DND-41 (cell line): ENCODE data around the gene AKR1A1.

Experiments used
- ATAC-seq: fragments of 200-7000 bp; cut with Tn5 transposase; 3 replicates; pipeline ENCODE4 v1.9.1; 2021; ENCODE audit warnings: low read depth; ENCODE audit not compliant: insufficient read depth
- DNase-seq: peaks from one replicate; pipeline ENCODE4 v3.0.0-alpha.2; 2020
- H2AFZ ChIP-seq: 2 replicates; pipeline ENCODE4 v1.6.0; 2012; ENCODE audit warnings: low read depth, low read length
- H3K27ac ChIP-seq: 2 replicates; pipeline ENCODE4 v1.5.1; 2012; ENCODE audit warnings: low read length, inconsistent platforms
- H3K27me3 ChIP-seq: fragments of 200-600 bp; sonication (generic); 2 replicates; pipeline ENCODE4 v1.6.0; 2012; ENCODE audit warnings: low read length, mild to moderate bottlenecking, inconsistent platforms; ENCODE audit not compliant: insufficient read depth, poor library complexity
- H3K36me3 ChIP-seq: 2 replicates; pipeline ENCODE4 v1.5.1; 2012; ENCODE audit warnings: low read length, inconsistent platforms; ENCODE audit not compliant: insufficient read depth
- H3K4me1 ChIP-seq: 2 replicates; pipeline ENCODE4 v1.5.1; 2012; ENCODE audit warnings: mild to moderate bottlenecking, low read length; ENCODE audit not compliant: insufficient read depth
- H3K4me2 ChIP-seq: 2 replicates; pipeline ENCODE4 v1.6.0; 2012; ENCODE audit warnings: mild to moderate bottlenecking, moderate library complexity, low read length, inconsistent platforms; ENCODE audit not compliant: insufficient read depth
- H3K4me3 ChIP-seq, 2 experiments: fragments of 200-600 bp in 1 of 2; shearing (Covaris generic) in 1 of 2; 2 replicates each; pipeline ENCODE4 v1.5.1; 2012 to 2016; ENCODE audit warnings: inconsistent platforms in 2 of 2, low read length in 2 of 2, mild to moderate bottlenecking in 2 of 2, low read depth in 1 of 2, moderate library complexity in 1 of 2
- H3K79me2 ChIP-seq: 2 replicates; pipeline ENCODE4 v1.6.0; 2012; ENCODE audit warnings: low read length, inconsistent platforms; ENCODE audit not compliant: insufficient read depth
- H3K9ac ChIP-seq: 2 replicates; pipeline ENCODE4 v1.6.0; 2012; ENCODE audit warnings: low read depth, mild to moderate bottlenecking, inconsistent platforms, low read length, moderate library complexity
- H3K9me3 ChIP-seq: 2 replicates; pipeline ENCODE4 v1.5.1; 2012; ENCODE audit warnings: low read length, moderate library complexity, mild to moderate bottlenecking, inconsistent platforms; ENCODE audit not compliant: insufficient read depth, severe bottlenecking
- H4K20me1 ChIP-seq: 2 replicates; pipeline ENCODE4 v1.6.0; 2012; ENCODE audit warnings: low read length; ENCODE audit not compliant: insufficient read depth
- EZH2 ChIP-seq: IDR thresholded peaks from 3 replicates; pipeline ENCODE4 v1.6.1; 2012; ENCODE audit warnings: borderline replicate concordance, low read depth, mild to moderate bottlenecking, moderate library complexity, low read length, inconsistent platforms; ENCODE audit not compliant: severe bottlenecking
- TF ChIP-seq, protein P1 (sequence below): IDR thresholded peaks from 2 replicates; pipeline ENCODE4 v1.5.1; 2012; ENCODE audit warnings: borderline replicate concordance, low read length, moderate library complexity, mild to moderate bottlenecking; ENCODE audit not compliant: poor library complexity, severe bottlenecking; ENCODE audit errors: extremely low read depth

Gene AKR1A1

DNA sequence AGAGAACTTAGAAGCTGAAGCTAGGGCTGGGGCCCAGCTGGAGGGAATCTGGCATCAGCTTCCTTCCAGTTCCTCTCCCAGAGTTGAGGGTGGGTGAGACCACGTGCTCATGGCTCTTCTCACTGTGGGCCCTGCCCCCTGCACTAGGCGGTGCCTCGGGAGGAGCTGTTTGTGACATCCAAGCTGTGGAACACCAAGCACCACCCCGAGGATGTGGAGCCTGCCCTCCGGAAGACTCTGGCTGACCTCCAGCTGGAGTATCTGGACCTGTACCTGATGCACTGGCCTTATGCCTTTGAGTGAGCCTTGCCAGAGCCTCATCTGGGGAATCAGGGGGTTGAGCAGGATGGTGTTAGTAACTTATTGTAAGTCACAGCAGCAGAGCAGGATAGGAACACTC is 16.1 kb downstream of the AKR1A1 start:
- no peak for TF ChIP-seq EZH2
- TF ChIP-seq, protein P1, sequence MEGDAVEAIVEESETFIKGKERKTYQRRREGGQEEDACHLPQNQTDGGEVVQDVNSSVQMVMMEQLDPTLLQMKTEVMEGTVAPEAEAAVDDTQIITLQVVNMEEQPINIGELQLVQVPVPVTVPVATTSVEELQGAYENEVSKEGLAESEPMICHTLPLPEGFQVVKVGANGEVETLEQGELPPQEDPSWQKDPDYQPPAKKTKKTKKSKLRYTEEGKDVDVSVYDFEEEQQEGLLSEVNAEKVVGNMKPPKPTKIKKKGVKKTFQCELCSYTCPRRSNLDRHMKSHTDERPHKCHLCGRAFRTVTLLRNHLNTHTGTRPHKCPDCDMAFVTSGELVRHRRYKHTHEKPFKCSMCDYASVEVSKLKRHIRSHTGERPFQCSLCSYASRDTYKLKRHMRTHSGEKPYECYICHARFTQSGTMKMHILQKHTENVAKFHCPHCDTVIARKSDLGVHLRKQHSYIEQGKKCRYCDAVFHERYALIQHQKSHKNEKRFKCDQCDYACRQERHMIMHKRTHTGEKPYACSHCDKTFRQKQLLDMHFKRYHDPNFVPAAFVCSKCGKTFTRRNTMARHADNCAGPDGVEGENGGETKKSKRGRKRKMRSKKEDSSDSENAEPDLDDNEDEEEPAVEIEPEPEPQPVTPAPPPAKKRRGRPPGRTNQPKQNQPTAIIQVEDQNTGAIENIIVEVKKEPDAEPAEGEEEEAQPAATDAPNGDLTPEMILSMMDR, result no peak
- Histone ChIP-seq H2AFZ (no peak overlapping the region), H3K27me3 (no peaks in the 10 kb centered on the region), H3K27ac (no peak overlapping the region), H3K4me2 (no peak overlapping the region), H4K20me1 (peaks cover 2% of the 10 kb centered on the region; the same call in 1 of the 2 replicates), H3K36me3 (peaks cover 75% of the 10 kb centered on the region), H3K9ac (no peak overlapping the region), H3K79me2 (peaks cover 3% of the 10 kb centered on the region; the same call in 1 of the 2 replicates), H3K4me3 (no peak overlapping the region), H3K4me1 (no peaks in the 10 kb centered on the region), H3K9me3 (no peaks in the 10 kb centered on the region)
- ATAC-seq, result no peak
- DNase-seq, result no peak

DNA sequence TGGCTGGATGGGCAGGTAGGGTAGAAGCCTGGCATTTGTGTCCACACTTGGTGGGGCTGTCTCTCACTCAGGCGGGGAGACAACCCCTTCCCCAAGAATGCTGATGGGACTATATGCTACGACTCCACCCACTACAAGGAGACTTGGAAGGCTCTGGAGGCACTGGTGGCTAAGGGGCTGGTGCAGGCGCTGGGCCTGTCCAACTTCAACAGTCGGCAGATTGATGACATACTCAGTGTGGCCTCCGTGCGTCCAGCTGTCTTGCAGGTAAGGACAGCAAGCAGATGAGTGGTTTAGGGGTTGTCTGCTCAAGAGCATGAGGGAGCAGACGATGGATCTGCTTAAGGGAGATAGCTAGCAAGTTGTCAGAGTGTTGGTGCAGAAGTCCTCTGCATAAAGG is 17.3 kb downstream of the AKR1A1 start:
- Histone ChIP-seq H3K9ac (no peak overlapping the region), H3K4me1 (no peaks in the 10 kb centered on the region), H3K4me3 (no peak overlapping the region), H3K36me3 (peaks cover 64% of the 10 kb centered on the region), H3K27me3 (no peaks in the 10 kb centered on the region), H3K9me3 (no peaks in the 10 kb centered on the region), H4K20me1 (no peaks in the 10 kb centered on the region; the same call in 1 of the 2 replicates), H3K27ac (no peak overlapping the region), H2AFZ (no peak overlapping the region), H3K4me2 (no peak overlapping the region), H3K79me2 (no peaks in the 10 kb centered on the region)
- no peak for TF ChIP-seq EZH2
- TF ChIP-seq, protein P1, result no peak
- no peak for DNase-seq
- ATAC-seq, result no peak

DNA sequence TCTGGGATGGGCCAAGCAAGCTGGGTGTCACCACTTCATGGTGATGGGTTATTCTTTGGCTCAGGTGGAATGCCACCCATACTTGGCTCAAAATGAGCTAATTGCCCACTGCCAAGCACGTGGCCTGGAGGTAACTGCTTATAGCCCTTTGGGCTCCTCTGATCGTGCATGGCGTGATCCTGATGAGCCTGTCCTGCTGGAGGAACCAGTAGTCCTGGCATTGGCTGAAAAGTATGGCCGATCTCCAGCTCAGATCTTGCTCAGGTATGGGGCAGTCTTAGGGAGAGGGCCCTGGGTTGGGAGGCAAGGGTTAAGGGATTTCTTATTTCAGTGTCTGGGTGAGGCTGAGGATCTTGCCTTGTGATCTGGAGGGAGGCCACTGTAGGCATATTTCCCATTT is 17.8 kb downstream of the AKR1A1 start:
- no peak overlapping the region for H3K27ac ChIP-seq
- H3K36me3 ChIP-seq, result peaks cover 63% of the 10 kb centered on the region

More for the DNA sequence above, 17.8 kb downstream of the AKR1A1 start:
- Histone ChIP-seq H2AFZ (no peak overlapping the region), H3K4me2 (no peak overlapping the region), H3K79me2 (no peaks in the 10 kb centered on the region), H3K27me3 (no peaks in the 10 kb centered on the region), H3K9me3 (no peaks in the 10 kb centered on the region), H3K9ac (no peak overlapping the region), H4K20me1 (no peaks in the 10 kb centered on the region; the same call in 1 of the 2 replicates), H3K4me1 (no peaks in the 10 kb centered on the region), H3K4me3 (no peak overlapping the region)
- no peak for ATAC-seq
- DNase-seq, result no peak
- TF ChIP-seq EZH2, result no peak
- TF ChIP-seq, protein P1, result no peak
